A549 (cell line): ENCODE results near the gene ECSCR. TPM values are rescaled to one million over a fixed set of nuclear protein-coding genes. Genes with fewer than 3 reads are reported as not detected.

ENCODE experiments used
- ATAC-seq, 2 experiments: fragments of 200-7000 bp in 1 of 2; fragments of >200 bp in 1 of 2; cut with Nextera tagmentation in 1 of 2; cut with Tn5 transposase in 1 of 2; 3 replicates each; pipeline versions ENCODE4 v1.8.0 to v1.9.1; 2018 to 2020; ENCODE audit warnings: mild to moderate bottlenecking in 1 of 2, moderate library complexity in 1 of 2
- CTCF ChIA-PET: fragments of 300-600 bp; sonication (Branson Sonifier 250); formaldehyde crosslinking; extraction: SDS; loops from one replicate; lab custom pipeline; 2021; ENCODE audit warnings: antibody characterized with exemption, inconsistent platforms; lab: Yijun Ruan, JAX
- POLR2A ChIA-PET: fragments of 350-600 bp; formaldehyde crosslinking; extraction: SDS; loops from one replicate; lab custom pipeline; 2021; ENCODE audit warnings: antibody characterized with exemption, inconsistent platforms; lab: Yijun Ruan, JAX
- DNase-seq, 2 experiments: peaks; one replicate each; pipeline versions ENCODE4 v3.0.0 to v3.0.0-alpha.2; 2011 to 2016; ENCODE audit warnings: low read depth in 1 of 2, low spot score in 1 of 2
- FAIRE-seq: peaks from 2 replicates; lab custom pipeline; 2011; peaks lifted over from hg19 to GRCh38; lab: Jason Lieb, UNC
- H3K27ac ChIP-seq, 2 experiments: fragments of >200 bp; sonication (Bioruptor Twin); formaldehyde crosslinking; 3 replicates each; pipeline ENCODE4 v1.5.1; 2016 to 2017
- H3K4me1 ChIP-seq: fragments of >200 bp; sonication (Bioruptor Twin); formaldehyde crosslinking; 3 replicates; pipeline ENCODE4 v1.6.1; 2016
- H3K4me2 ChIP-seq: fragments of >200 bp; sonication (Bioruptor Twin); formaldehyde crosslinking; 3 replicates; pipeline ENCODE4 v1.6.1; 2016
- H3K4me3 ChIP-seq: fragments of >200 bp; sonication (Bioruptor Twin); formaldehyde crosslinking; 3 replicates; pipeline ENCODE4 v1.5.1; 2016
- H3K9me3 ChIP-seq: fragments of >200 bp; sonication (Bioruptor Twin); formaldehyde crosslinking; 3 replicates; pipeline ENCODE4 v1.6.1; 2016
- CBX8 ChIP-seq: fragments of 200-600 bp; sonication (generic); IDR thresholded peaks from 2 replicates; pipeline ENCODE4 v1.6.1; 2016
- CEBPB ChIP-seq, 2 experiments: fragments of >200 bp in 1 of 2; sonication (Bioruptor Twin) in 1 of 2; formaldehyde crosslinking in 1 of 2; IDR thresholded peaks; 2 replicates each; pipeline ENCODE4 v1.6.1; 2012 to 2016
- CHD2 ChIP-seq: fragments of 150-350 bp; IDR thresholded peaks from 2 replicates; pipeline ENCODE4 v1.6.1; 2014; ENCODE audit warnings: low read length; ENCODE audit not compliant: partially characterized antibody
- CHD4 ChIP-seq: fragments of 200-600 bp; sonication (generic); IDR thresholded peaks from 2 replicates; pipeline ENCODE4 v1.6.1; 2016; ENCODE audit warnings: antibody characterized with exemption, mild to moderate bottlenecking, borderline replicate concordance
- E2F6 ChIP-seq: IDR thresholded peaks from 2 replicates; pipeline ENCODE4 v1.6.1; 2012; ENCODE audit warnings: low read depth, borderline replicate concordance
- EP300 ChIP-seq, 2 experiments: fragments of >200 bp; sonication (Bioruptor Twin); formaldehyde crosslinking; IDR thresholded peaks; 2 replicates in 1 of 2; 3 replicates in 1 of 2; pipeline ENCODE4 v1.6.1; 2016 to 2017
- FOSB ChIP-seq: fragments of 250-450 bp; sonication (Bioruptor Pico); IDR thresholded peaks from 2 replicates; pipeline ENCODE4 v1.5.0; 2020; ENCODE audit warnings: mild to moderate bottlenecking, moderate library complexity
- FOXS1 ChIP-seq: fragments of 250-450 bp; sonication (Bioruptor Pico); IDR thresholded peaks from 2 replicates; pipeline ENCODE4 v1.5.0; 2020; ENCODE audit warnings: mild to moderate bottlenecking, moderate library complexity
- GATA3 ChIP-seq: IDR thresholded peaks from 2 replicates; pipeline ENCODE4 v1.6.1; 2012; ENCODE audit warnings: borderline replicate concordance
- HDAC2 ChIP-seq: fragments of 200-600 bp; sonication (generic); IDR thresholded peaks from 2 replicates; pipeline ENCODE4 v1.6.1; 2016
- HOXA7 ChIP-seq: fragments of 250-450 bp; sonication (Bioruptor Pico); IDR thresholded peaks from 2 replicates; pipeline ENCODE4 v1.5.0; 2020; ENCODE audit warnings: mild to moderate bottlenecking, moderate library complexity
- HOXB13 ChIP-seq: fragments of 250-450 bp; sonication (Bioruptor Pico); IDR thresholded peaks from 2 replicates; pipeline ENCODE4 v1.5.0; 2020; ENCODE audit warnings: low read depth, mild to moderate bottlenecking, moderate library complexity
- HOXB5 ChIP-seq: fragments of 250-450 bp; sonication (Bioruptor Pico); IDR thresholded peaks from 2 replicates; pipeline ENCODE4 v1.5.0; 2020; ENCODE audit warnings: mild to moderate bottlenecking, moderate library complexity
- MAZ ChIP-seq: fragments of 150-350 bp; IDR thresholded peaks from 2 replicates; pipeline ENCODE4 v1.6.1; 2014; ENCODE audit warnings: antibody characterized with exemption, low read depth, low read length, borderline replicate concordance
- NFE2L2 ChIP-seq: fragments of 150-350 bp; conservative IDR thresholded peaks from 2 replicates; pipeline ENCODE4 v1.6.1; 2014; ENCODE audit warnings: low read length
- NPAS2 ChIP-seq: fragments of 250-450 bp; sonication (Bioruptor Pico); IDR thresholded peaks from 2 replicates; pipeline ENCODE4 v1.8.0; 2022; ENCODE audit warnings: mild to moderate bottlenecking, moderate library complexity, borderline replicate concordance
- RAD21 ChIP-seq, 2 experiments: fragments of >200 bp in 1 of 2; sonication (Bioruptor Twin) in 1 of 2; formaldehyde crosslinking in 1 of 2; IDR thresholded peaks in 1 of 2; conservative IDR thresholded peaks in 1 of 2; 2 replicates in 1 of 2; 3 replicates in 1 of 2; pipeline ENCODE4 v1.6.1; 2012 to 2018; ENCODE audit warnings: inconsistent platforms in 1 of 2
- RFX5 ChIP-seq: fragments of 450-650 bp; IDR thresholded peaks from 2 replicates; pipeline ENCODE4 v1.7.1; 2014; ENCODE audit warnings: antibody characterized with exemption, mild to moderate bottlenecking, moderate library complexity
- RNF2 ChIP-seq: fragments of 200-600 bp; sonication (generic); IDR thresholded peaks from 2 replicates; pipeline ENCODE4 v1.6.1; 2016; ENCODE audit warnings: low read depth, mild to moderate bottlenecking, antibody characterized with exemption, moderate library complexity, borderline replicate concordance
- SMC3 ChIP-seq: fragments of >200 bp; sonication (Bioruptor Twin); formaldehyde crosslinking; IDR thresholded peaks from 3 replicates; pipeline ENCODE4 v1.6.1; 2018; ENCODE audit warnings: inconsistent platforms
- SREBF2 ChIP-seq: fragments of 450-650 bp; IDR thresholded peaks from 2 replicates; pipeline ENCODE4 v1.6.1; 2014; ENCODE audit warnings: mild to moderate bottlenecking, moderate library complexity
- TP53 ChIP-seq: fragments of 250-450 bp; sonication (Bioruptor Pico); IDR thresholded peaks from 2 replicates; pipeline ENCODE4 v1.5.0; 2021; ENCODE audit warnings: mild to moderate bottlenecking, moderate library complexity
- ZC3H11A ChIP-seq: fragments of 450-650 bp; IDR thresholded peaks from 2 replicates; pipeline ENCODE4 v1.6.1; 2014; ENCODE audit warnings: antibody characterized with exemption, mild to moderate bottlenecking
- ZNF302 ChIP-seq: fragments of 250-450 bp; sonication (Bioruptor Pico); IDR thresholded peaks from 2 replicates; pipeline ENCODE4 v1.9.0; 2021; ENCODE audit warnings: inconsistent platforms, mild to moderate bottlenecking, moderate library complexity
- ZSCAN20 ChIP-seq: fragments of 250-450 bp; sonication (Bioruptor Pico); IDR thresholded peaks from 2 replicates; pipeline ENCODE4 v1.8.0; 2022; ENCODE audit warnings: mild to moderate bottlenecking, moderate library complexity
- WGBS: methylation state at CpG from one replicate; pipeline ENCODE4 v1.1.6; 2017; ENCODE audit errors: missing lambda C conversion rate; 5-methylcytosine and 5-hydroxymethylcytosine counted together
- polyA plus RNA-seq, 4 experiments: library from polyadenylated mRNA; depleted of rRNA in 3 of 4; stranded (reverse); fragments of >200 nt; fragmentation: RNase III in 1 of 4; extraction: RNeasy Plus Mini Kit Qiagen cat#74134 plus additional on column Dnase treatment in 1 of 4; gene quantifications; 2 replicates in 3 of 4; 3 replicates in 1 of 4; pipeline ENCODE4 v1.2.3, GENCODE V29; 2011 to 2017
- TF ChIP-seq, protein P1 (sequence below): fragments of 250-450 bp; sonication (Bioruptor Pico); IDR thresholded peaks from 2 replicates; pipeline ENCODE4 v1.5.0; 2020; ENCODE audit warnings: low read depth, mild to moderate bottlenecking, moderate library complexity
- TF ChIP-seq, protein P2 (sequence below): fragments of >200 bp; sonication (Bioruptor Twin); formaldehyde crosslinking; IDR thresholded peaks from 2 replicates; pipeline ENCODE4 v1.6.1; 2016
- TF ChIP-seq, protein P3 (sequence below): fragments of 200-600 bp; sonication (generic); IDR thresholded peaks from 2 replicates; pipeline ENCODE4 v1.6.1; 2016; ENCODE audit warnings: antibody characterized with exemption, mild to moderate bottlenecking, moderate library complexity
- TF ChIP-seq, protein P4 (sequence below): fragments of 250-450 bp; sonication (Bioruptor Pico); IDR thresholded peaks from 2 replicates; pipeline ENCODE4 v1.5.0; 2021; ENCODE audit warnings: mild to moderate bottlenecking, moderate library complexity, borderline replicate concordance

The ECSCR gene
- polyA plus RNA-seq, 2 of the 4 experiments (the other 2 are of a cell fraction): not detected

- FAIRE-seq (no peak), ATAC-seq (no peak), DNase-seq (no peak)
- 82% methylated on average over 6 of the region's 6 CpGs for WGBS
- POLR2A ChIA-PET: no interaction called here
- Histone ChIP-seq H3K4me2 (no peak overlapping the region), H3K4me1 (no peaks in the 10 kb centered on the region), H3K27ac (no peak overlapping the region), H3K4me3 (no peak overlapping the region), H3K9me3 (no peaks in the 10 kb centered on the region)
- TF ChIP-seq E2F6: no peak
- no peak for TF ChIP-seq NPAS2
- no peak for TF ChIP-seq ZNF302 (CRISPR knock-in tag)
- no peak for TF ChIP-seq TP53 (CRISPR knock-in tag)
- TF ChIP-seq CHD4: no peak
- no peak for TF ChIP-seq HOXB13 (CRISPR knock-in tag)
- TF ChIP-seq MAZ: no peak
- no peak for TF ChIP-seq GATA3
- no peak for TF ChIP-seq EP300 (IDR thresholded peaks at IDR 0.05)
- TF ChIP-seq, protein P1, sequence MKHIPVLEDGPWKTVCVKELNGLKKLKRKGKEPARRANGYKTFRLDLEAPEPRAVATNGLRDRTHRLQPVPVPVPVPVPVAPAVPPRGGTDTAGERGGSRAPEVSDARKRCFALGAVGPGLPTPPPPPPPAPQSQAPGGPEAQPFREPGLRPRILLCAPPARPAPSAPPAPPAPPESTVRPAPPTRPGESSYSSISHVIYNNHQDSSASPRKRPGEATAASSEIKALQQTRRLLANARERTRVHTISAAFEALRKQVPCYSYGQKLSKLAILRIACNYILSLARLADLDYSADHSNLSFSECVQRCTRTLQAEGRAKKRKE: no peak
- no peak for TF ChIP-seq RAD21 (conservative IDR thresholded peaks at IDR 0.05 in 1 of 2, IDR thresholded peaks at IDR 0.05 in 1 of 2)
- no peak for TF ChIP-seq ZC3H11A
- no peak for TF ChIP-seq ZSCAN20 (CRISPR knock-in tag)
- no peak for TF ChIP-seq FOSB (CRISPR knock-in tag)
- CTCF ChIA-PET: interaction anchor here (4.9 to 13.8 kb wide), 2 partner anchors 8 to 104 kb away, joined by 57 to 392 read pairs; no protein-coding TSS in a partner anchor
Measured at GRCh38 chr5:139413153-139413552, 49.4 kb downstream of the ECSCR start.

- Histone ChIP-seq H3K9me3 (no peaks in the 10 kb centered on the region), H3K4me2 (no peak overlapping the region), H3K4me1 (no peaks in the 10 kb centered on the region), H3K4me3 (no peak overlapping the region), H3K27ac (no peak overlapping the region)
- FAIRE-seq (no peak), DNase-seq (no peak), ATAC-seq (no peak)
- WGBS: 73% methylated on average over 17 of the region's 17 CpGs
- TF ChIP-seq ZSCAN20 (CRISPR knock-in tag): no peak
- no peak for TF ChIP-seq CBX8
- TF ChIP-seq HDAC2: no peak
- TF ChIP-seq RFX5: no peak
- no peak for TF ChIP-seq FOSB (CRISPR knock-in tag)
- TF ChIP-seq, protein P2, sequence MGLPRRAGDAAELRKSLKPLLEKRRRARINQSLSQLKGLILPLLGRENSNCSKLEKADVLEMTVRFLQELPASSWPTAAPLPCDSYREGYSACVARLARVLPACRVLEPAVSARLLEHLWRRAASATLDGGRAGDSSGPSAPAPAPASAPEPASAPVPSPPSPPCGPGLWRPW: no peak
- TF ChIP-seq CHD2: no peak
- TF ChIP-seq HOXA7 (CRISPR knock-in tag): no peak
- TF ChIP-seq NFE2L2: no peak
- no peak for TF ChIP-seq EP300 (IDR thresholded peaks at IDR 0.05)
- no peak for TF ChIP-seq RAD21 (conservative IDR thresholded peaks at IDR 0.05 in 1 of 2, IDR thresholded peaks at IDR 0.05 in 1 of 2)
- no peak for TF ChIP-seq HOXB5 (CRISPR knock-in tag)
- TF ChIP-seq RNF2: no peak
- TF ChIP-seq SREBF2: no peak
- TF ChIP-seq CHD4: no peak
- TF ChIP-seq SMC3: no peak
- TF ChIP-seq, protein P3, sequence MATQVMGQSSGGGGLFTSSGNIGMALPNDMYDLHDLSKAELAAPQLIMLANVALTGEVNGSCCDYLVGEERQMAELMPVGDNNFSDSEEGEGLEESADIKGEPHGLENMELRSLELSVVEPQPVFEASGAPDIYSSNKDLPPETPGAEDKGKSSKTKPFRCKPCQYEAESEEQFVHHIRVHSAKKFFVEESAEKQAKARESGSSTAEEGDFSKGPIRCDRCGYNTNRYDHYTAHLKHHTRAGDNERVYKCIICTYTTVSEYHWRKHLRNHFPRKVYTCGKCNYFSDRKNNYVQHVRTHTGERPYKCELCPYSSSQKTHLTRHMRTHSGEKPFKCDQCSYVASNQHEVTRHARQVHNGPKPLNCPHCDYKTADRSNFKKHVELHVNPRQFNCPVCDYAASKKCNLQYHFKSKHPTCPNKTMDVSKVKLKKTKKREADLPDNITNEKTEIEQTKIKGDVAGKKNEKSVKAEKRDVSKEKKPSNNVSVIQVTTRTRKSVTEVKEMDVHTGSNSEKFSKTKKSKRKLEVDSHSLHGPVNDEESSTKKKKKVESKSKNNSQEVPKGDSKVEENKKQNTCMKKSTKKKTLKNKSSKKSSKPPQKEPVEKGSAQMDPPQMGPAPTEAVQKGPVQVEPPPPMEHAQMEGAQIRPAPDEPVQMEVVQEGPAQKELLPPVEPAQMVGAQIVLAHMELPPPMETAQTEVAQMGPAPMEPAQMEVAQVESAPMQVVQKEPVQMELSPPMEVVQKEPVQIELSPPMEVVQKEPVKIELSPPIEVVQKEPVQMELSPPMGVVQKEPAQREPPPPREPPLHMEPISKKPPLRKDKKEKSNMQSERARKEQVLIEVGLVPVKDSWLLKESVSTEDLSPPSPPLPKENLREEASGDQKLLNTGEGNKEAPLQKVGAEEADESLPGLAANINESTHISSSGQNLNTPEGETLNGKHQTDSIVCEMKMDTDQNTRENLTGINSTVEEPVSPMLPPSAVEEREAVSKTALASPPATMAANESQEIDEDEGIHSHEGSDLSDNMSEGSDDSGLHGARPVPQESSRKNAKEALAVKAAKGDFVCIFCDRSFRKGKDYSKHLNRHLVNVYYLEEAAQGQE: no peak
- no peak for TF ChIP-seq FOXS1
- TF ChIP-seq, protein P4, sequence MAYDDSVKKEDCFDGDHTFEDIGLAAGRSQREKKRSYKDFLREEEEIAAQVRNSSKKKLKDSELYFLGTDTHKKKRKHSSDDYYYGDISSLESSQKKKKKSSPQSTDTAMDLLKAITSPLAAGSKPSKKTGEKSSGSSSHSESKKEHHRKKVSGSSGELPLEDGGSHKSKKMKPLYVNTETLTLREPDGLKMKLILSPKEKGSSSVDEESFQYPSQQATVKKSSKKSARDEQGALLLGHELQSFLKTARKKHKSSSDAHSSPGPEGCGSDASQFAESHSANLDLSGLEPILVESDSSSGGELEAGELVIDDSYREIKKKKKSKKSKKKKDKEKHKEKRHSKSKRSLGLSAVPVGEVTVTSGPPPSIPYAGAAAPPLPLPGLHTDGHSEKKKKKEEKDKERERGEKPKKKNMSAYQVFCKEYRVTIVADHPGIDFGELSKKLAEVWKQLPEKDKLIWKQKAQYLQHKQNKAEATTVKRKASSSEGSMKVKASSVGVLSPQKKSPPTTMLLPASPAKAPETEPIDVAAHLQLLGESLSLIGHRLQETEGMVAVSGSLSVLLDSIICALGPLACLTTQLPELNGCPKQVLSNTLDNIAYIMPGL (CRISPR knock-in tag): no peak
- TF ChIP-seq CEBPB (IDR thresholded peaks at IDR 0.05): no peak
- ChIA-PET CTCF (interaction anchor here (1.0 to 4.9 kb wide), 5 partner anchors 10 to 141 kb away, joined by 3 to 57 read pairs (median 3); partner anchors contain the start of gene DNAJC18), POLR2A (interaction anchor here (1.5 kb wide), 1 partner anchor 150 kb away, joined by 3 read pairs; the partner anchor contains the start of gene UBE2D2)
Measured at GRCh38 chr5:139410993-139411828, 51.3 kb downstream of the ECSCR start.
